Stimulated activated CD4-positive, alpha-beta T cell treated with anti-CD3 and anti-CD28 coated beads, Interleukin-12 subunit alpha, Interleukin-12 subunit beta, amount 100 ng/mL, for 24 hours (primary cell): Measurements from ENCODE around the gene SLC10A1.
A peak's percentile ranks its signal among the peaks of the same experiment; 100 is the strongest.
"Not testable (repeated sequence)": the region's sequence is repeated elsewhere in the genome, so short reads cannot be mapped to it uniquely, and the experiment has no call there.

Experiments used
- DNase-seq, 2 experiments: peaks; one replicate each; pipeline ENCODE4 v3.0.0-alpha.2; 2020; ENCODE audit warnings: low read depth in 2 of 2

Gene SLC10A1

GRCh38 chr14:69796797-69797500, at the start of gene SLC10A1:
SLC10A1 (minus strand) TSS chr14:69797241; CDS start chr14:69797155, 86 bp downstream.
- no peak for DNase-seq

- DNase-seq = no peak
Measured at GRCh38 chr14:69845787-69846186, 48.7 kb upstream of the SLC10A1 start.

- DNase-seq = no peak
Measured at GRCh38 chr14:69845050-69845581, 48.1 kb upstream of the SLC10A1 start.

GRCh38 chr14:69844171-69844570, 47.1 kb upstream of the SLC10A1 start:
- DNase-seq = no peak

GRCh38 chr14:69842686-69843420, 45.8 kb upstream of the SLC10A1 start:
- no peak for DNase-seq

- no peak for DNase-seq
Measured at GRCh38 chr14:69841656-69842055, 44.6 kb upstream of the SLC10A1 start.

GRCh38 chr14:69839661-69840060, 42.6 kb upstream of the SLC10A1 start:
- no peak for DNase-seq

- no peak for DNase-seq
Measured at GRCh38 chr14:69838881-69839416, 41.9 kb upstream of the SLC10A1 start.

GRCh38 chr14:69828879-69829278, 31.8 kb upstream of the SLC10A1 start:
- DNase-seq = no peak

- no peak for DNase-seq
Measured at GRCh38 chr14:69828354-69828753, 31.3 kb upstream of the SLC10A1 start.

GRCh38 chr14:69827560-69827959, 30.5 kb upstream of the SLC10A1 start:
- peak in 1 of 2 experiments; percentile 5 for DNase-seq

GRCh38 chr14:69822456-69822855, 25.4 kb upstream of the SLC10A1 start:
- DNase-seq = no peak

- DNase-seq = no peak
Measured at GRCh38 chr14:69820991-69821390, 23.9 kb upstream of the SLC10A1 start.

- no peak for DNase-seq
Measured at GRCh38 chr14:69819607-69820006, 22.6 kb upstream of the SLC10A1 start.

- peak; percentile 2 to 7 for DNase-seq
Measured at GRCh38 chr14:69818758-69819191, 21.7 kb upstream of the SLC10A1 start.

- no peak for DNase-seq
Measured at GRCh38 chr14:69816216-69816615, 19.2 kb upstream of the SLC10A1 start.

- DNase-seq = no peak
Measured at GRCh38 chr14:69815556-69815955, 18.5 kb upstream of the SLC10A1 start.

GRCh38 chr14:69814397-69814796, 17.4 kb upstream of the SLC10A1 start:
- no peak for DNase-seq

GRCh38 chr14:69813346-69813745, 16.3 kb upstream of the SLC10A1 start:
- DNase-seq = not testable (repeated sequence)

- DNase-seq = no peak
Measured at GRCh38 chr14:69812711-69813110, 15.7 kb upstream of the SLC10A1 start.

GRCh38 chr14:69811868-69812252, 14.8 kb upstream of the SLC10A1 start:
- no peak for DNase-seq

- no peak for DNase-seq
Measured at GRCh38 chr14:69811227-69811867, 14.3 kb upstream of the SLC10A1 start.
